GM13976 (cell line): ENCODE results near the gene ZSWIM3.
"Not testable (repeated sequence)": the region's sequence is repeated elsewhere in the genome, so short reads cannot be mapped to it uniquely, and the experiment has no call there.

Source experiments
- DNase-seq: peaks from one replicate; pipeline ENCODE4 v3.0.0; 2012; ENCODE audit warnings: low spot score
- CTCF ChIP-seq: IDR thresholded peaks from 2 replicates; pipeline ENCODE4 v1.5.1; 2012; ENCODE audit warnings: borderline replicate concordance, mild to moderate bottlenecking; ENCODE audit not compliant: insufficient read depth; ENCODE audit errors: extremely low read depth, missing control alignments, control extremely low read depth
- in situ Hi-C: fragments of 300-500 bp; cut with MboI; formaldehyde crosslinking; loops from one replicate; pipeline ENCODE4 v1.12.0; 2022; ENCODE audit warnings: low sequenced_read_pairs, mixed read lengths, inconsistent platforms; ENCODE audit not compliant: unreplicated experiment

ZSWIM3 gene

GRCh38 chr20:45866454-45866853, 9.0 kb downstream of the ZSWIM3 start:
- in situ Hi-C loops: no loop called here
- no peak for DNase-seq
- TF ChIP-seq CTCF: no peak

- no peak for DNase-seq
- in situ Hi-C loops: no loop called here
- no peak for TF ChIP-seq CTCF
Measured at GRCh38 chr20:45867136-45867818, 9.9 kb downstream of the ZSWIM3 start.

- no peak for TF ChIP-seq CTCF
- in situ Hi-C loops: no loop called here
- DNase-seq: no peak
Measured at GRCh38 chr20:45867819-45868176, 10.4 kb downstream of the ZSWIM3 start.

- in situ Hi-C loops: no loop called here
- no peak for DNase-seq
- TF ChIP-seq CTCF: no peak
Measured at GRCh38 chr20:45872626-45873025, 15.2 kb downstream of the ZSWIM3 start.

- TF ChIP-seq CTCF: no peak
- DNase-seq: no peak
Measured at GRCh38 chr20:45873409-45874103, 16.1 kb downstream of the ZSWIM3 start.

GRCh38 chr20:45874104-45874481, 16.7 kb downstream of the ZSWIM3 start:
- DNase-seq, in situ Hi-C loops: not testable (repeated sequence)

More at GRCh38 chr20:45873409-45874103, 16.1 kb downstream of the ZSWIM3 start:
- in situ Hi-C loops: no loop called here

- no peak for TF ChIP-seq CTCF
- DNase-seq: no peak
- in situ Hi-C loops: no loop called here
Measured at GRCh38 chr20:45874576-45874975, 17.2 kb downstream of the ZSWIM3 start.
